NCI-H446 (cell line): ENCODE measurements around the gene DDX28.
"Not testable (repeated sequence)": the region's sequence is repeated elsewhere in the genome, so short reads cannot be mapped to it uniquely, and the experiment has no call there.

Source experiments
- DNase-seq, 2 experiments: peaks; one replicate each; lab custom pipeline; 2025; lab: John Stamatoyannopoulos, UW

The DDX28 gene

DNA sequence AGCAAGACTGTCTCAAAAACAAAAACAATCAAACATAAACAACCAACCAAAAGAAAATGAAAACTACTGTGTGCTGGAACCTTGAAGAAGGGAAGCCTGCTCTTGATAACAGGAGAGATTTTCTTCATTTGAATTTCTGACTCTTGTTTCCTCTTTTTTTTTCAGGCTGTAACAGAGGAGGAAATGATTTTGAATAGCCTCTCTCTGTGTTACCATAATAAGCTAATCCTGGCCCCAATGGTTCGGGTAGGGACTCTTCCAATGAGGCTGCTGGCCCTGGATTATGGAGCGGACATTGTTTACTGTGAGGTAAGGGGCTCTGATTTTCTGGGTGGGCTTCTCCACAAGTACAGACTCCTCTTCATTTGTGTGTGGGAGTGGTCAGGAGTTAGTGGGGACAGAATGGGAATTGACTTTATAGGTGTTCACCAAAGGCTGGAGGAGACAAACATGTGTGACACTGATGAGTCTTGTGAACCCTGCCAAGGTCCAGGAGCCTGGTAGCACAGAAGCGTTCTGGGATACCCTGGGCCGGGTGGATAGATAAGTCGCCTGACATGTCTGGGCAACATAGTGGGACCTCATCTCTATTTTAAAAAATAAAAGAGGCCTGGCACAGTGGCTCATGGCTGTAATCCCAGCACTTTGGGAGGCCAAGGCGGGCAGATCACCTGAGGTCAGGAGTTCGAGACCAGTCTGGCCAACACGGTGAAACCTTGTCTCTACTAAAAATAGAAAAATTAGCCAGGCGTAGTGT, 15.0 kb upstream of the DDX28 start:
- DNase-seq = no peak

DNA sequence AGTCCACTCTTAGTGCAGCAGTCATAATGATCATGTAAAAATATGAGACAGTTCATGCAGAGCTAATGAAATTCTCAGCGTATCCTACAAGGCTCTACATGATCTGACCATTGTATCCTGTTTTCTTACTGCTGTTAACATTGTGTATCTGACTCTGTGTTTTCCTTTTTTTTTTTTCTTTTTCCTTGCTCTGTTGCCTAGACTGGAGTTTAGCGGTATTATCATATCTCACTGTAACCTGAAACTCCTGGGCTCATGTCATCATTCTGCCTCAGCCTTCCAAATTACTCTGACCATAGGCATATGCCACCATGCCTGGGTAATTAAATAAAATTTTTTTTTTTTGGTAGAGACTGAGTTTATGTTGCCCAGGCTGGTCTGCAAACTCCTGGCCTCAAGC, 12.2 kb upstream of the DDX28 start:
- DNase-seq = no peak

DNA sequence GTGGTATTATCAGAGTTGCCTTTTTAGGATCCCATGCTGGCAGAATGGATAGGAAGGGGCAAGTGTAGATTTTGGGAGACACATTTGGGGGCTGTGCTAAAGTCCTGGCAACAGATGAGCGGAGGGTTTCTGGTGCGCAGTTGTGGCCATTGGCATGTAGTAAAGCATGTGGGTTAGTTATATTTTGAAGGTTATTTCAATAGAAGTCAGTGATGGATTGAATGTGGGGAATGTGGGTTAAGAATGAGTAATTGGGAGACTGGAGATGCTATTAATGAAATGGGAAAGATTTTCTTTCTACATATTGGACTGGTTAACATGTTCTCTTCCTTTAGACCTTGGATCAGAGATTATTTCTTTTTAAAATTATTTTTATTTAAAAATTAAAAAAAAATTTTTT, 10.1 kb upstream of the DDX28 start:
- no peak for DNase-seq

DNA sequence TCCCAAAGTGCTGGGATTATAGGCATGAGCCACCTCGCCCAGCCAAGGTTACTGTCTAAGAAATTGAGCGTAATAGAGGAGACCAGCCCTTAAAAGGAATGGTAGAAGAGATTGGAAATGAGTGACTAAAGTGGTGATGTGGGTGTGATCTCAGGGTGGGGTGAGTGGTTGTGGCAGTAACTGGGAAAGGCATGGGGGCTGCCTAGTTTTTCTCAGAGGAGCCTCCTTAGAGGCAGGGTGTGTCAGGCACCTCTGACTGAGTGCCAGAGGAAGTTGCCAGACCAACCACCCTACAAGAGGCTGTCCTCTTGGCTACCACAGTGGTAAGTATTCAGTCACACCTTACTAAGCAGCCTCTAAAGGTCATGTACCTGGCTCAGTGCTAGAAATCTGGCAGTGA, 8.9 kb upstream of the DDX28 start:
- DNase-seq = no peak

DNA sequence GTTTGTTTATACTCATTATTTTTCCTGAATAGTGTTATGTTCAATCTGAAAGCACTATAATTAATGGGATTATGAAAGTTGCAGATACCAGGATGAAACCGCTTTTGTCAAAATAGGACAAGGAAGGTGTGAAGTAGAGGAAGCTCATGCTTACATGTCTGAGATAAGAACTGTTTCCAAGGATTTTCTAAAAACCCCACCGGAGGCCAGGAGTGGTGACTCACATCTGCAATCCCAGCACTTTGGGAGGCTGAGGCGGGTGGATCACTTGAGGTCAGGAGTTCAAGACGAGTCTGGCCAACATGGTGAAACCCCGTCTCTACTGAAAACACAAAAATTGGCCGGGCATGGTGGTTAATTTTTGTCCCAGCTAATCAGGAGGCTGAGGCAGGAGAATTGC, 7.1 kb upstream of the DDX28 start:
- DNase-seq = not testable (repeated sequence)

DNA sequence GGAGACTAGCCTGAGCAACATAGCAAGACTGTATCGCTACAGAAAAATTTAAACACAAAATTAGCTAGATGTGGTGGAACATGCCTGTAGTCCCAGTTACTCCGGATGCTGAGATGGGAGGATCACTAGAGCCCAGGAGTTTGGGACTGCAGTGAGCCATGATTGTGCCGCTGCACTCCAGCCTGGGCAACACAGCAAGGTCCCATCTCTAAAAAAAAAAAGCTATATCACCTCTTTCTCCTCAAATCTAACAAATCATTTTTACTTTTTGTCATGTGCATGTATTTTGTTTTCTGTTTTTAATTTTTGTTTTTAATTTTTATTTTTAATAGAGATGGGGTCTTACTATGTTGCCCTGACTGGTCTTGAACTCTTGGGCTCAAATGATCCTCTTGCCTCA, 6.0 kb upstream of the DDX28 start:
- no peak for DNase-seq

DNA sequence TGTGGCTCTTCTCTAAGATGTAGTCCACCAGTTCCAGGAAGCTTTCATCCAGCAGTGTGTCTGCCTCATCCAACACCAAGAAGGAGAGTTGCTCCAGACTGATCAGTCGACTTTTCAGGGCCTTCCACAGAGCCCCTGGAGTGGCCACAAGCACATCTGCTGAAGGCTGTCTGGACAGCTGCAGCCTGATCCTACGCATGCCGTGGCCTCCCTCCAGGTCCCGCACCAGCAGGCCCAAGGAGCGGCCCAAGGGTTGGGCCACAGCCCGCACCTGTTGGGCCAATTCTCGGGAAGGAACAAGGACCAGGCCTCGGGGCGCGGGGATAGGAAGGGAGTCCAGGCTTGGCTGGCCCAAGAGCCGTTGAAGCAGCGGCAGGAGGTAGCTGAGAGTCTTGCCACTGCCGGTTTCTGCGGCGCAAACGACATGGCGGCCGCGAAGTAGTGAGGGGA, 729 bp downstream of the DDX28 start:
- DNase-seq = no peak

DNA sequence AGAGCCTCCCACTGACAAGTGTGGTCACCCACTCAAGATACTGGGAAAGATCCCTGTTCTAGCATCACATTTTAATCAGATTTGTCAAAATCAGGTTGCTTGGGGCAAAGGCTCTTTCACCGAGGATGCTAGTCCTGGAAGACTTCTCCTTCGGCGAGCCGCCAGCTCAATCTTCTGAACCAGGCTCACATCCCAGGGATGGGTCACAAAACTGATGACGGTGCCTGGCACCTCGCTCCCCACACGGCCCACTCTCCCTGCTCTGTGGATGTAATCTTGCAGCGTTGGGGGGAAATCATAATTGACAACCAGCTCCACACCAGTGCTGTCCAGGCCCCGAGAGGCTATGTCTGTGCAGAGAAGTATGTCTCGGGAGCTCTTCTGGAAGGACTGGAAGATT, 1.5 kb downstream of the DDX28 start:
- DNase-seq = no peak

DNA sequence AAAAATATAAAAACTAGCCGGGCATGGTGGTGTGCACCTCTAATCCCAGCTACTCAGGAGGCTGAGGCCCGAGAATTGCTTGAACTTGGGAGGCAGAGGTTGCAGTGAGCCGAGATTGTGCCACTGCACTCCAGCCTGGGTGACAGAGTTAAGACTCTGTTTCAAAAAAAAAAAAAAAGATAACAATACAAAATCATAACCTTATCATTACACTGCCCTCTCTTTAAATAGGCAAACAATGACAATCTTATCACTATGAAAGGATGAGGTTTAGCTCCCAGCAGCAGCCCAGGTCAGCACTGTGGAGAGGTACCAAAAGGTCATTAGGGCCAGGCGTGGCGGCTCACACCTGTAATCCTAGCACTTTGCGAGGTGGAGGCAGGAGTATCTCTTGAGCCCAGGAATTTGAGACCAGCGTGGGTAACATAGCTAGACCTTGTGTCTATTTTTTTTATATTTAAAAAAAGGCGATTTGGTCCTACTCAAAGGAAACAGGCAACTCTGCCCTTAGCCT, 3.8 kb downstream of the DDX28 start:
- DNase-seq = no peak

DNA sequence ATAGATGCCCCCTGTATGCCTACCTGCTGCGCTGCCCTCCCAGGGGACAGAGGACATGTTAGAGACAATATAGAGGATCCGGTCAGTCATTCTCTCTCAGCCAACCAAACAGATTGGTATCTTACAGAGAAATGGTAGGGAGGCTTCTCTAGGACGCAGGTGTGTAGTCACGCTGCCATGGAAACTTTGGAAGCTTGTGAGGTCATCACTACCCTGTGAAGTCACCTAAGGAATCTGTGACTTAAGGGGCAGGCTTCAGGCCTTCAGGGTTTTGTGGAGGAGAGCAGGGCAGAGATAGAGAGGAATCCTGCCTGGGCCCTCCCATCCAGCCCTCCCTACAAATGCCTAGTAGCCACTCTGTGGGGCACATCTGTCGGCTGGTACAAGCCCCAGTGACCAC, 7.4 kb downstream of the DDX28 start, which contains the start of gene DPEP2NB:
Gene DPEP2NB (minus strand): TSS at position 231 of the 400 bp plus-strand sequence. CDS start 141 bp downstream, at position 90.
- no peak for DNase-seq

DNA sequence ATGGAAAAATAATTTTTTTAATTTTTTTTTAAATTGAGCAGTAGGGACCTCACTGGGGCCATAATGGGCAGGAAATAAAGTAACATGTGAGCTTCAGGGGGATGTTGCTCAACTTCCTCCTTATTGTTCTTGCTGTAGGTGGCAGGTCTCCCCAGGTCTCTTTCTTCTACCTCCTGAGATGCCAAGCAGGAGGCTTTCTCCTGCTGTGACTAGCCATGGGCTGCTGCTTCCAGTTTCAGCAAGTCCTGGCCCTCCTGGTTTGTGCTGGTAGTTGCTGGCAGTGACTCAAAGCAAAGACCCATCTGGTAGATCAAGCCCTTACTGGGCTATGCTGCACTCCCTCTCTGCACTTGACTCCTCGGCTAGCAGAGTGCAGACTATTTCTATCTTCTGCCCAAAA, 9.6 kb downstream of the DDX28 start:
- DNase-seq = no peak

DNA sequence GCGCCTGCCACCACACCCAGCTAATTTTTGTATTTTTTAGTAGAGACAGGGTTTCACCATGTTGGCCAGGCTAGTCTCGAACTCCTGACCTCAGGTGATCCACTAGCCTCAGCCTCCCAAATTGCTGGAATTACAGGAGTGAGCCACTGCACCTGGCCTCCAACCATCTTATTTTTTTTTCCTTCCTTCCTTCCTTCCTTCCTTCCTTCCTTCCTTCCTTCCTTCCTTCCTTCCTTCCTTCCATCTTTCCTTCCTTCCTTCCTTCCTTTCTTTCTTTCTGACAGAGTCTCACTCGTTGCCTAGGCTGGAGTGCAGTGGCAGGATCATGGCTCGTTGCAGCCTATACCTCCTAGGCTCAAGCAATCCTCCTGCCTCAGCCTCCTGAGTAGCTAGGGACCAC, 13.2 kb downstream of the DDX28 start:
- not testable (repeated sequence) for DNase-seq

DNA sequence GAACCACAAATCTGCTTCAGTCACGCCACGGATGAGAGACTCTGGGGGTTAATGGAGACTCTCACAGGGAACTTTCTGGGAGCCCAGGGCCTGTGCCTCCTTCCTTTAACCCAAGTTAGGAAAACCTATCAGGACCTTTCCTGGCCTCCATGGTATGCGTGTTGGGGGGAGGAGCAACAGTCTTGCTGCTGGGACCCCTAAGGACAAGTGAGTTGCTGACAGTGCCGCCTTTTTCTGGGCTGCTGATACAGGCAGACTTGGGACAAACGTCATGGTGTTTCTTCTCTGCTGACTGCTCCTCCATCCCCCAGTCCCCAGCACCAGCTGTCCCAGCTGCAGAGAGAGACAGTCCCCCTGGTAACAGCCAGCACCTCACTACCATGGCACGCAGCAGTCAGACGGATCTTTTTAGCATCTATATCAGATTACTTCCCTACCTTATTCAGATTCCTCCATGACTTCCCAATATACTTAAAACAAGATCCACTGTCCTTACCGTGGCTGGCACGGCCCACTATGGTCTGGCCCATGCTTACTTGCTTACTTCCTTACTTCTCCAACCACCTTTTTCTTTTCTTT, 13.8 kb downstream of the DDX28 start:
- no peak for DNase-seq

DNA sequence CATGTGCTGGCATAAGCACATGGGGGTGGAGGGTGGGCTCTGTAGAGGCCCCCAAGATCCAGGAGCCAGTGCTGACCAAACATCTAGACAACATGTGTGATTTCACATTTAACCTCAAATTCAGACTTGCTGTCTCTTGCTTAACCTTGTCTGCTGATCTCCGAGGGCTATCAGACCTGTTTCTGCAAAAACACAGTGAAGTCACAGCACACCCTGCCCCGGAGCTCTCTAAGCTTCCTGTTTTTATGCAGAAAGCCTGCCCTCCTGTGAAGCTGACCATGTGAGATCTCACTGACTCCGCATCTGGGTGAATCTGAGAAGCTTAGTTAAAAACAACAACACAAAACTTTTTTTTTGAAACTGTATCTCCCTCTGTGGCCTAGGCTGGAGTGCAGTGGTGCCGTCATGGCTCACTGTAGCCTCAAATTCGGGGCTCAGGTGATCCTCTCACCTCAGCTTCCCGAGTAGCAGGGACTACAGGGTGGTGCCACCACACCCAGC, 17.2 kb downstream of the DDX28 start:
- DNase-seq = no peak

DNA sequence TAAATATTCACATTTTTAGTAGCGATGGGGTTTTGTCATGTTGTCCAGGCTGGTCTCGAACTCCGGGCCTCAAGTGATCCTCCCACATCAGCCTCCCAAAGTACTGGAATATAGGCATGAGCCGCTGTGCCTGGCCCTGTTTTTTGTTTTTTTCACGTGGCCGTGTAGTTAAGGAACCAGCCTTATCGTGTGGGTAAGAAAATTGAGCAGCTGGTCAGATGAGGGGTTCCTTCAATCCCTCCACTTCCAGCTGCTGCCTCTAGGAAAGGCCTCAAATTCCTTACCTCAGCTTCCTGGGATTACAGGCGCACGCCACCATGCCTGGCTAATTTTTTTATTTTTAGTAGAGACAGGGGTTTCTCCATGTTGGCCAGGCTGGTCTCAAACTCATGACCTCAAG, 17.8 kb downstream of the DDX28 start:
- no peak for DNase-seq

DNA sequence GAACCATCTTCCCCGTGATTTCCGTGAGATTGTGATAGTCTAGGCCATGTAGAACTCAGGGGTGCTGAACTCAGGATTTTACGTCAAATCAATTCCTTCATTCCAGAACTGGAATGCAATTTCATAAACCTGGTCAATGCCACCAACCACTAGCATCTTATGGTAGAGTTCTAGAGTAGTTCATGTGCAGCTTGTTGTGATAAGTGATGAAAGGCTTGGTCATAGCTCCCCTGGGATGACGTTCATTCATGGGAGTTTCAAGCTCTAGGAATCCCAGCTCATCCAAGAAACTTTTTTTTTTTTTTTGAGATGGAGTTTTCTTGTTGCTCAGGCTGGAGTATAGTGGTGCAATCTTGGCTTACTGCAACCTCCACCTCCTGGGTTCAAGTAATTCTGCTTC, 20.0 kb downstream of the DDX28 start:
- DNase-seq = no peak

DNA sequence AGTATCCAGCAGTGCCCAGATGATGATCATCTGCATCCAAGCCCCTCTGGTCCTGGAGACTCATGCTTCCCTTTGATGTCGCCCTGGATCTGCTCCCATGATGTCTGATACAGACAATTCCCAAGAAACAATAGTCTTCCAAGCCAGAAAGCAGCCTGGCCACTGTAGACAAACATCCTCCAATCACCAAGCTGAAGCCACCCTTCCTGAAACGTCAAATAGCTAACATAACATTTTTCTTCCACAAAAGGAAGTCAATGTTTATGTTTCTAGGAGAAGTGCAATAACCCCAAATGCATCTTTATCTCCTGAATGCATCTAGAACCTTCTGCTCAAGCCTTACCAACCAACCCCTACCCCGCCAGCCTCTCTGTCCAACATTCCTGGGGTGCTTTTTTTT, 22.6 kb downstream of the DDX28 start:
- no peak for DNase-seq

DNA sequence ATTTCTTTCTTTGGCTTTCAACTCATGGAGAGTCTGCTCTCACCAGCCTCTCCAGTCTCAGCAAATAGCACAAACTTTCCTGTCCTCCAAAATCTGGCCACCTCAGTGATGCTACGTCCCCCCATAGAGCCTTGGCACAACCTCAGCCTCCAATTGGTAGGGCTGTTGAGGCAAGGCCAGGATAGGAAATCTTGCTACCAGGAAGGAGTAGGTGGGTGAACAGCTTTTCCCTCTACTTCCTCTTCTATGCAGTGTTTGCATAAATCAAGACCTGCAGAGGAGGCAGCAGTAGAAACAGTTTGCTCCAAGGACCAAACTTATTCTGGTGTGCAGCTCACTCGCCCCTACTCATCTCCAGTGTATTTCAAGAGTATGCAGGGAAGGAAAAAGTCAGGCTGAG, 23.0 kb downstream of the DDX28 start:
- no peak for DNase-seq

DNA sequence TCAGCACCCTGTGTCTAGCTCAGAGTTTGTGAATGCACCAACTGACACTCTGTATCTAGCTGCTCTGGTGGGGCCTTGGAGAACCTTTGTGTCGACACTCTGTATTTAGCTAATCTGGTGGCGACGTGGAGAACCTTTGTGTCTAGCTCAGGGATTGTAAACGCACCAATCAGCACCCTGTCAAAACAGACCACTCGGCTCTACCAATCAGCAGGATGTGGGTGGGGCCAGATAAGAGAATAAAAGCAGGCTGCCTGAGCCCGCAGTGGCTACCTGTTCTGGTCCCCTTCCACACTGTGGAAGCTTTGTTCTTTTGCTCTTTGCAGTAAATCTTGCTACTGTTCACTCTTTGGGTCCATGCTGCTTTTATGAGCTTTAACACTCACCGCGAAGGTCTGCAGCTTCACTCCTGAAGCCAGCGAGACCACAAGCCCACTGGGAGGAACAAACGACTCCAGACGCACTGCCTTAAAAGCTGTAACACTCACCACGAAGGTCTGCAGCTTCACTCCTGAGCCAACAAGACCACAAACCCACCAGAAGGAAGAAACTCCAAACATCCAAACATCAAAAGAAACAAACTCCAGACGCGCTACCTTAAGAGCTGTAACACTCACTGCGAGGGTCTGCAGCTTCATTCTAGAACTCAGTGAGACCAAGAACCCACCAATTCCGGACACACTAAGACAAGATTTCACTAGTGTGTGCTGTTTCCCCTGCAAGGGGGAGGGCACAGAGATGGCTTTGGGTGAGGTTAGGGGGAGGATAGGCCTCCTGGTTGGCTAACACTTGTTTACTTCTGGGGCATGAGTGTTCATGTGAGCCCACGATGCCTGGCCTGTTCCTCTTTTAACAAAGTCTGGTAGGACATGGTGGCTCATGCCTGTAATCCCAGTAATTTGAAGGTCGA, 24.0 kb downstream of the DDX28 start, which contains the start of gene DPEP2:
Gene DPEP2 (minus strand): TSS at position 706 of the 910 bp plus-strand sequence. CDS start 6,272 bp downstream, outside the sequence.
- DNase-seq = not testable (repeated sequence)

DNA sequence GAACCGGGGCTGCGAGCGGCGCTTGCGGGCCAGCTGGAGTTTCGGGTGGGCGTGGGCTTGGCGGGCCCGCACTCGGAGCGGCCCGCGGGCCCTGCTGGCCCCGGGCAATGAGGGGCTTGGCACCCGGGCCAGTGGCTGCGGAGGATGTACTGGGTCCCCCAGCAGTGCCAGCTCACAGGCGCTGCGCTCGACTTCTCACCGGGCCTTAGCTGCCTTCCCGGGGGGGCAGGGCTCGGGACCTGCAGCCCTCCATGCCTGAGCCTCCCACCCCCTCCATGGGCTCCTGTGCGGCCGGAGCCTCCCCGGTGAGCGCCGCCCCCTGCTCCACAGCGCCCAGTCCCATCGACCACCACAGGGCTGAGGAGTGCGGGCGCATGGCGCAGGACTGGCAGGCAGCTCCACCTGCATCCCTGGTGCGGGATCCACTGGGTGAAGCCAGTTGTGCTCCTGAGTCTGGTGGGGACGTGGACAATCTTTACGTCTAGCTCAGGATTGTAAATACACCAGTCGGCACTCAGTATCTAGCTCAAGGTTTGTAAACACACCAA, 24.7 kb downstream of the DDX28 start:
- not testable (repeated sequence) for DNase-seq

DNA sequence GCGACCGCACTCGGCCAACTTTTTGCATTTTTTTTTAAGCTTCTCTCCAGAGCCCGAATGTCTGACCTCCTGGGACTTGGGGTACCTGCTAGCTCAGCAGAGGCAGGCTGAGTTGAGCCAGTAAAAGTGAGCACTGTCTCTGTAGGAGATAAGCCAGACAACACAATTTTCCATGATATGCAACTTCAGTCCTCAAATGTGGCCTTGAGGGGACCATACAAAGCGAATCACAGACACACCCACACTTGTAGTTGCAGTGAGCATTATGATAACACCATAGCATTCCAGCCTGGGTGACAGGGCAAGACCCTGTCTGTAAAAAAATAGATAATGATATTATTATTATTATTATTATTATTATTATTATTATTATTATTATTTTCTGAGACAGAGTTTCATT, 26.4 kb downstream of the DDX28 start:
- no peak for DNase-seq

DNA sequence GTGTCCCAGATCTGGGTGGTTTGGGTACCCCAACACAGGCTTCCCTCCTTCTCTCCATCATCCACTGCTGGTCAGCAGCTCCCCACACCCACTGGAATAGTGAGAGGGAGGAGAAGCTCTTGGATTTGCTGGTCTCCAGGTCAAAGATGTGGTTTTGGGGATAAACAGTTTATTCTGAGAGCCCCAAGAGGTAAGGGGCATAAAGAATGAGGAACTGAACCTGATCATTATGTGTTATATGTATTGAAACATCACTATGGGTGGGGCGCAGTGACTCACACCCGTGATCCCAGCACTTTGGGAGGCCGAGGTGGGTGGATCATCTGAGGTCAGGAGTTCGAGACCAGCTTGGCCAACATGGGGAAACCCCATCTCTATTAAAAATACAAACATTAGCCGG, 27.6 kb downstream of the DDX28 start:
- DNase-seq = no peak
